Measurements from ENCODE around the gene DLG1.

DLG1 gene

GRCh38 chr3:197002701-197003454 is 295.5 kb downstream of the DLG1 start:
- FAIRE-seq, result no peak
- TF ChIP-seq CTCF (IDR thresholded peaks at IDR 0.05; ENCODE audit: insufficient read depth, missing control alignments), result peak; percentile 69

GRCh38 chr3:197001972-197002700 is 296.3 kb downstream of the DLG1 start:
- TF ChIP-seq CTCF (IDR thresholded peaks at IDR 0.05; ENCODE audit: insufficient read depth, missing control alignments), result no peak
- no peak for FAIRE-seq
- DNase-seq (ENCODE audit: insufficient read length, low spot score), result no peak

More at GRCh38 chr3:197002701-197003454, 295.5 kb downstream of the DLG1 start:
- DNase-seq (ENCODE audit: insufficient read length, low spot score), result peak; percentile 85

GRCh38 chr3:197001106-197001971 is 297.1 kb downstream of the DLG1 start:
- FAIRE-seq, result no peak
- TF ChIP-seq CTCF (IDR thresholded peaks at IDR 0.05; ENCODE audit: insufficient read depth, missing control alignments), result no peak
- DNase-seq (ENCODE audit: insufficient read length, low spot score), result no peak

- DNase-seq (ENCODE audit: insufficient read length, low spot score) (no peak), FAIRE-seq (no peak)
Observed at GRCh38 chr3:197000211-197000610, 298.2 kb downstream of the DLG1 start.

DNA sequence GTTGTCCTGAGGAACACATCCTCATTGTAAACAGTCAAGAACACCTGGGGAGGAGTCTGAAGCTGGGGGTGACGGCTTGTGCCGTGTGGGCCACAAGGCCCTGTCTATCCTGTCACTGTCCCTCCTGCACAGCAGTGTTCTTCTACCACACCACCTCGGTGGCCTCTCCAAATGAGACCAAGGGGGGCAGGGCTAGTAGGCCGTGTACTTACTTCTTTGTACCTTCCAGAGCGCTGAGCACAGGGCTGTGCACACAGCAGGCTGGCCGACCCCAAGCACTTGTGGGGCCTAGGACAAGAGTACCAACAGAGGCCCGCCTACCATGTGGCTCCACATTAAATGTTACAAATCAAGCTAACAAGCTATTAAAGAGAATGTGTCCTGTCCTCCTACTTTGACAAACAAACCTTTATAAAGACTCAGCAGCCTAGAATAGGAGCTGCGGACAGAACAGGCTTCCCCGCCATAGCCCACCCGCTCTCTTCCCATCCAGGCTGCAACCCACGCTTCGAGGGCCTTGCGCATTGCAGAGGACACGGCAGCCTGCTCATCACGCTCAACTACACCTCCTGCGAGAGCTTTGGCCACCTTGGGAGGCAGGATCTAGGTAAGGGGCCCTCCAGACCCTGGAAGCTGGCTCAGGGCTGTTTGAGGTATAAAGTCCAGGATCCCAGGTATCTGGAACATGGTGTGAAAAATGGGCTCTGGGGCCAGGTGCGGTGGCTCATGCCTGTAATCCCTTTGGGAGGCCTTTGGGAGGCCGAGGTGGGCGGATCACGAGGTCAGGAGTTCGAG is 299.2 kb downstream of the DLG1 start:
- FAIRE-seq (no peak), DNase-seq (ENCODE audit: insufficient read length, low spot score) (no peak)
- TF ChIP-seq CTCF (IDR thresholded peaks at IDR 0.05; ENCODE audit: insufficient read depth, missing control alignments), result no peak

More at GRCh38 chr3:197000211-197000610, 298.2 kb downstream of the DLG1 start:
- TF ChIP-seq CTCF (IDR thresholded peaks at IDR 0.05; ENCODE audit: insufficient read depth, missing control alignments), result no peak

DNA sequence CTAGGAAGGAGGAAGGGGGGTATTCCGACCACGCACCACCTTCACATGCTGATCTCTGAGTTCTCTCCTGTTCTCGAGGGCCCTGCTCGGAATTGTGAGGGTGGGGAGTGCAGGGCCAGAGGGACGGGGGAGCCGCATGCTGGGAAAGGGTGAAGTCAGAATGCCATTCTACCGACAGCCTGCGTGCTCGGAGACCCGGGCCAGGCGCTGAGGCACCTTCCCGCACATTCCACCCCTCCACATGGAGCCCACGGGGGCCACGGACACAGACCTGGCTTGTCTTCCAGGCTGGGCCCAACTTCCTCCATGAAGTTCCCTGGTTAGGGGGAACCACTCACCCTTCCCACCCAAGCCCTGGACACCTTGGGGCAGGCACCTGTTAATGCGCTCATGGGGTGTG is 301.1 kb downstream of the DLG1 start:
- no peak for DNase-seq (ENCODE audit: insufficient read length, low spot score)
- no peak for TF ChIP-seq CTCF (IDR thresholded peaks at IDR 0.05; ENCODE audit: insufficient read depth, missing control alignments)
- no peak for FAIRE-seq
